HG03108 (cell line): ENCODE data around the gene DYNC2LI1.
"Not testable (repeated sequence)": the region's sequence is repeated elsewhere in the genome, so short reads cannot be mapped to it uniquely, and the experiment has no call there.

ENCODE experiments used
- ATAC-seq: cut with Tn5 transposase; IDR thresholded peaks from one replicate; pipeline ENCODE4 v1.9.1; 2021; ENCODE audit warnings: moderate library complexity; ENCODE audit not compliant: unreplicated experiment

Gene DYNC2LI1

GRCh38 chr2:43773876-43774613 is at the start of gene DYNC2LI1:
Gene DYNC2LI1 (plus strand): TSS chr2:43774039. CDS start chr2:43774139, 100 bp downstream.
- peak; percentile 99 for ATAC-seq

GRCh38 chr2:43724728-43725526 is 48.9 kb upstream of the DYNC2LI1 start:
- no peak for ATAC-seq

- ATAC-seq, result no peak
Measured at GRCh38 chr2:43725711-43726246, 48.1 kb upstream of the DYNC2LI1 start.

GRCh38 chr2:43726961-43727633 is 46.7 kb upstream of the DYNC2LI1 start:
- ATAC-seq, result not testable (repeated sequence)

GRCh38 chr2:43727634-43728014 is 46.2 kb upstream of the DYNC2LI1 start:
- no peak for ATAC-seq

- ATAC-seq, result no peak
Measured at GRCh38 chr2:43729491-43730174, 44.2 kb upstream of the DYNC2LI1 start.

GRCh38 chr2:43731211-43731610 is 42.6 kb upstream of the DYNC2LI1 start:
- no peak for ATAC-seq

- no peak for ATAC-seq
Measured at GRCh38 chr2:43736637-43737036, 37.2 kb upstream of the DYNC2LI1 start.

- ATAC-seq, result no peak
Measured at GRCh38 chr2:43737097-43737854, 36.6 kb upstream of the DYNC2LI1 start.

- no peak for ATAC-seq
Measured at GRCh38 chr2:43737855-43738254, 36.0 kb upstream of the DYNC2LI1 start.

- no peak for ATAC-seq
Measured at GRCh38 chr2:43738257-43738656, 35.6 kb upstream of the DYNC2LI1 start.

GRCh38 chr2:43743706-43744105 is 30.1 kb upstream of the DYNC2LI1 start:
- no peak for ATAC-seq

- ATAC-seq, result no peak
Measured at GRCh38 chr2:43745457-43745856, 28.4 kb upstream of the DYNC2LI1 start.

- ATAC-seq, result no peak
Measured at GRCh38 chr2:43748333-43748732, 25.5 kb upstream of the DYNC2LI1 start.

GRCh38 chr2:43749583-43749982 is 24.3 kb upstream of the DYNC2LI1 start:
- ATAC-seq, result no peak

GRCh38 chr2:43751476-43751990 is 22.3 kb upstream of the DYNC2LI1 start:
- no peak for ATAC-seq

- no peak for ATAC-seq
Measured at GRCh38 chr2:43752302-43752701, 21.5 kb upstream of the DYNC2LI1 start.

- ATAC-seq, result no peak
Measured at GRCh38 chr2:43754180-43754579, 19.7 kb upstream of the DYNC2LI1 start.

GRCh38 chr2:43758739-43759138 is 15.1 kb upstream of the DYNC2LI1 start:
- no peak for ATAC-seq

GRCh38 chr2:43759195-43759594 is 14.6 kb upstream of the DYNC2LI1 start:
- no peak for ATAC-seq
